ENCODE results near the gene B4GALNT3. TPM values are rescaled to one million over a fixed set of nuclear protein-coding genes. Genes with fewer than 3 reads are reported as not detected.

The B4GALNT3 gene
- total and polyA plus RNA-seq, 2 experiments from 2014 or later, result 2.8 to 15.8 TPM

DNA sequence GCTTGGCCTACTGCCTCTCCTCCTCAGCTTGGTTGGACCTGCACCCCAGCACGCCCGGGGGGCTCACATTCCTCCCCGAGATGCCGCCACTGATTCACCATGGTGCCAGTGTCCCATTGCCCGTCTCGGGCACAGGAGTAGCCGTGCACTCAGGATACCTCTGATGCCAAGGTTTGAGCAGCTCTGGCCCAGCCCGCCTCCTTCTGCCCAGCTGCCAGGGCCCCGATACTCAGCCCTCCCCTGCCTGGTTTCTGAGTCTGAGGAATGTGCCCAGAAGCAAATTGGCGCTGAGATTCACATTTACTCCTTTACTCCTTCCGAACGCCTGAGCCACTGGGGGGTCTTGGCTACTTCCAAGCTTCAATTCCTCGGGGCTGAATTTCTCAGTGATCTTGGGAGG lies 140.0 kb downstream of the B4GALNT3 start:
- Histone ChIP-seq H3K27ac (ENCODE audit: low read depth) (no peak overlapping the region), H3K79me2 (replicated peaks; ENCODE audit: insufficient read depth) (no peaks in the 10 kb centered on the region), H3F3A (replicated peaks; ENCODE audit: low read depth) (no peaks in the 10 kb centered on the region), H3K4me1 (ENCODE audit: insufficient read depth) (no peaks in the 10 kb centered on the region), H3K4me3 (no peak overlapping the region), H4K20me1 (replicated peaks; ENCODE audit: insufficient read depth) (no peaks in the 10 kb centered on the region), H3K36me3 (ENCODE audit: insufficient read depth) (no peaks in the 10 kb centered on the region), H2AFZ (peak overlapping the region; percentile 63; the same call in 1 of the 2 replicates), H3K9me2 (ENCODE audit: insufficient read depth) (no peaks in the 10 kb centered on the region), H3K27me3 (ENCODE audit: insufficient read depth) (no peaks in the 10 kb centered on the region), H3K4me2 (no peak overlapping the region)
- Mint-ChIP-seq H3K4me1 (peaks cover 4% of the 10 kb centered on the region; the same call in 2 of the 3 replicates), H3K36me3 (ENCODE audit: low read depth) (no peaks in the 10 kb centered on the region), H3K4me3 (no peak overlapping the region), H3K27ac (no peak overlapping the region), H3K27me3 (ENCODE audit: insufficient read depth, low read depth, poor library complexity) (no peaks in the 10 kb centered on the region), H3K9me3 (no peaks in the 10 kb centered on the region)
- ATAC-seq (no peak), DNase-seq (ENCODE audit: low spot score) (no peak)
- TF ChIP-seq ZNF114 (CRISPR knock-in tag; IDR thresholded peaks at IDR 0.05) (no peak), EZH2phosphoT487 (IDR thresholded peaks at IDR 0.05; ENCODE audit: unreplicated experiment) (no peak), ZNF331 (CRISPR knock-in tag; IDR thresholded peaks at IDR 0.05; ENCODE audit: low read depth) (no peak), STAT1 (IDR thresholded peaks at IDR 0.05; ENCODE audit: unreplicated experiment) (no peak), NANOG (IDR thresholded peaks at IDR 0.05; ENCODE audit: borderline replicate concordance) (no peak), ETS1 (IDR thresholded peaks at IDR 0.05) (no peak), CREB1 (CRISPR knock-in tag; IDR thresholded peaks at IDR 0.05; ENCODE audit: low read depth) (no peak), POLR2AphosphoS5 (IDR thresholded peaks at IDR 0.05; ENCODE audit: low read depth) (no peak)
- TF ChIP-seq, protein P1, sequence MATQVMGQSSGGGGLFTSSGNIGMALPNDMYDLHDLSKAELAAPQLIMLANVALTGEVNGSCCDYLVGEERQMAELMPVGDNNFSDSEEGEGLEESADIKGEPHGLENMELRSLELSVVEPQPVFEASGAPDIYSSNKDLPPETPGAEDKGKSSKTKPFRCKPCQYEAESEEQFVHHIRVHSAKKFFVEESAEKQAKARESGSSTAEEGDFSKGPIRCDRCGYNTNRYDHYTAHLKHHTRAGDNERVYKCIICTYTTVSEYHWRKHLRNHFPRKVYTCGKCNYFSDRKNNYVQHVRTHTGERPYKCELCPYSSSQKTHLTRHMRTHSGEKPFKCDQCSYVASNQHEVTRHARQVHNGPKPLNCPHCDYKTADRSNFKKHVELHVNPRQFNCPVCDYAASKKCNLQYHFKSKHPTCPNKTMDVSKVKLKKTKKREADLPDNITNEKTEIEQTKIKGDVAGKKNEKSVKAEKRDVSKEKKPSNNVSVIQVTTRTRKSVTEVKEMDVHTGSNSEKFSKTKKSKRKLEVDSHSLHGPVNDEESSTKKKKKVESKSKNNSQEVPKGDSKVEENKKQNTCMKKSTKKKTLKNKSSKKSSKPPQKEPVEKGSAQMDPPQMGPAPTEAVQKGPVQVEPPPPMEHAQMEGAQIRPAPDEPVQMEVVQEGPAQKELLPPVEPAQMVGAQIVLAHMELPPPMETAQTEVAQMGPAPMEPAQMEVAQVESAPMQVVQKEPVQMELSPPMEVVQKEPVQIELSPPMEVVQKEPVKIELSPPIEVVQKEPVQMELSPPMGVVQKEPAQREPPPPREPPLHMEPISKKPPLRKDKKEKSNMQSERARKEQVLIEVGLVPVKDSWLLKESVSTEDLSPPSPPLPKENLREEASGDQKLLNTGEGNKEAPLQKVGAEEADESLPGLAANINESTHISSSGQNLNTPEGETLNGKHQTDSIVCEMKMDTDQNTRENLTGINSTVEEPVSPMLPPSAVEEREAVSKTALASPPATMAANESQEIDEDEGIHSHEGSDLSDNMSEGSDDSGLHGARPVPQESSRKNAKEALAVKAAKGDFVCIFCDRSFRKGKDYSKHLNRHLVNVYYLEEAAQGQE (IDR thresholded peaks at IDR 0.05; ENCODE audit: unreplicated experiment), result no peak

- Histone ChIP-seq H3K9me2 (ENCODE audit: insufficient read depth) (no peaks in the 10 kb centered on the region), H3F3A (replicated peaks; ENCODE audit: low read depth) (no peaks in the 10 kb centered on the region), H3K27ac (ENCODE audit: low read depth) (no peak overlapping the region), H3K27me3 (ENCODE audit: insufficient read depth) (no peaks in the 10 kb centered on the region), H3K4me2 (no peak overlapping the region), H3K36me3 (ENCODE audit: insufficient read depth) (no peaks in the 10 kb centered on the region), H4K20me1 (replicated peaks; ENCODE audit: insufficient read depth) (no peaks in the 10 kb centered on the region), H3K4me1 (ENCODE audit: insufficient read depth) (no peaks in the 10 kb centered on the region), H3K79me2 (replicated peaks; ENCODE audit: insufficient read depth) (no peaks in the 10 kb centered on the region), H2AFZ (no peak overlapping the region), H3K4me3 (no peak overlapping the region)
- Mint-ChIP-seq H3K4me3 (no peak overlapping the region), H3K27me3 (ENCODE audit: insufficient read depth, low read depth, poor library complexity) (no peaks in the 10 kb centered on the region), H3K27ac (no peak overlapping the region), H3K4me1 (peaks cover 6% of the 10 kb centered on the region), H3K36me3 (ENCODE audit: low read depth) (no peaks in the 10 kb centered on the region), H3K9me3 (no peaks in the 10 kb centered on the region)
- DNase-seq (ENCODE audit: low spot score) (no peak), ATAC-seq (no peak)
- TF ChIP-seq EZH2 (IDR thresholded peaks at IDR 0.05; ENCODE audit: low read depth, unreplicated experiment) (no peak), ZNF114 (CRISPR knock-in tag; IDR thresholded peaks at IDR 0.05) (no peak)
- TF ChIP-seq, protein P2, sequence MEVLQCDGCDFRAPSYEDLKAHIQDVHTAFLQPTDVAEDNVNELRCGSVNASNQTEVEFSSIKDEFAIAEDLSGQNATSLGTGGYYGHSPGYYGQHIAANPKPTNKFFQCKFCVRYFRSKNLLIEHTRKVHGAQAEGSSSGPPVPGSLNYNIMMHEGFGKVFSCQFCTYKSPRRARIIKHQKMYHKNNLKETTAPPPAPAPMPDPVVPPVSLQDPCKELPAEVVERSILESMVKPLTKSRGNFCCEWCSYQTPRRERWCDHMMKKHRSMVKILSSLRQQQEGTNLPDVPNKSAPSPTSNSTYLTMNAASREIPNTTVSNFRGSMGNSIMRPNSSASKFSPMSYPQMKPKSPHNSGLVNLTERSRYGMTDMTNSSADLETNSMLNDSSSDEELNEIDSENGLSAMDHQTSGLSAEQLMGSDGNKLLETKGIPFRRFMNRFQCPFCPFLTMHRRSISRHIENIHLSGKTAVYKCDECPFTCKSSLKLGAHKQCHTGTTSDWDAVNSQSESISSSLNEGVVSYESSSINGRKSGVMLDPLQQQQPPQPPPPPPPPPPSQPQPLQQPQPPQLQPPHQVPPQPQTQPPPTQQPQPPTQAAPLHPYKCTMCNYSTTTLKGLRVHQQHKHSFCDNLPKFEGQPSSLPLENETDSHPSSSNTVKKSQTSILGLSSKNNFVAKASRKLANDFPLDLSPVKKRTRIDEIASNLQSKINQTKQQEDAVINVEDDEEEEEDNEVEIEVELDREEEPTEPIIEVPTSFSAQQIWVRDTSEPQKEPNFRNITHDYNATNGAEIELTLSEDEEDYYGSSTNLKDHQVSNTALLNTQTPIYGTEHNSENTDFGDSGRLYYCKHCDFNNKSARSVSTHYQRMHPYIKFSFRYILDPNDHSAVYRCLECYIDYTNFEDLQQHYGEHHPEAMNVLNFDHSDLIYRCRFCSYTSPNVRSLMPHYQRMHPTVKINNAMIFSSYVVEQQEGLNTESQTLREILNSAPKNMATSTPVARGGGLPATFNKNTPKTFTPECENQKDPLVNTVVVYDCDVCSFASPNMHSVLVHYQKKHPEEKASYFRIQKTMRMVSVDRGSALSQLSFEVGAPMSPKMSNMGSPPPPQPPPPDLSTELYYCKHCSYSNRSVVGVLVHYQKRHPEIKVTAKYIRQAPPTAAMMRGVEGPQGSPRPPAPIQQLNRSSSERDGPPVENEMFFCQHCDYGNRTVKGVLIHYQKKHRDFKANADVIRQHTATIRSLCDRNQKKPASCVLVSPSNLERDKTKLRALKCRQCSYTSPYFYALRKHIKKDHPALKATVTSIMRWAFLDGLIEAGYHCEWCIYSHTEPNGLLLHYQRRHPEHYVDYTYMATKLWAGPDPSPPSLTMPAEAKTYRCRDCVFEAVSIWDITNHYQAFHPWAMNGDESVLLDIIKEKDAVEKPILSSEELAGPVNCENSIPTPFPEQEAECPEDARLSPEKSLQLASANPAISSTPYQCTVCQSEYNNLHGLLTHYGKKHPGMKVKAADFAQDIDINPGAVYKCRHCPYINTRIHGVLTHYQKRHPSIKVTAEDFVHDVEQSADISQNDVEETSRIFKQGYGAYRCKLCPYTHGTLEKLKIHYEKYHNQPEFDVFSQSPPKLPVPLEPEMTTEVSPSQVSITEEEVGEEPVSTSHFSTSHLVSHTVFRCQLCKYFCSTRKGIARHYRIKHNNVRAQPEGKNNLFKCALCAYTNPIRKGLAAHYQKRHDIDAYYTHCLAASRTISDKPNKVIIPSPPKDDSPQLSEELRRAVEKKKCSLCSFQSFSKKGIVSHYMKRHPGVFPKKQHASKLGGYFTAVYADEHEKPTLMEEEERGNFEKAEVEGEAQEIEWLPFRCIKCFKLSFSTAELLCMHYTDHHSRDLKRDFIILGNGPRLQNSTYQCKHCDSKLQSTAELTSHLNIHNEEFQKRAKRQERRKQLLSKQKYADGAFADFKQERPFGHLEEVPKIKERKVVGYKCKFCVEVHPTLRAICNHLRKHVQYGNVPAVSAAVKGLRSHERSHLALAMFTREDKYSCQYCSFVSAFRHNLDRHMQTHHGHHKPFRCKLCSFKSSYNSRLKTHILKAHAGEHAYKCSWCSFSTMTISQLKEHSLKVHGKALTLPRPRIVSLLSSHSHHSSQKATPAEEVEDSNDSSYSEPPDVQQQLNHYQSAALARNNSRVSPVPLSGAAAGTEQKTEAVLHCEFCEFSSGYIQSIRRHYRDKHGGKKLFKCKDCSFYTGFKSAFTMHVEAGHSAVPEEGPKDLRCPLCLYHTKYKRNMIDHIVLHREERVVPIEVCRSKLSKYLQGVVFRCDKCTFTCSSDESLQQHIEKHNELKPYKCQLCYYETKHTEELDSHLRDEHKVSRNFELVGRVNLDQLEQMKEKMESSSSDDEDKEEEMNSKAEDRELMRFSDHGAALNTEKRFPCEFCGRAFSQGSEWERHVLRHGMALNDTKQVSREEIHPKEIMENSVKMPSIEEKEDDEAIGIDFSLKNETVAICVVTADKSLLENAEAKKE (CRISPR knock-in tag; IDR thresholded peaks at IDR 0.05), result no peak
Measured at GRCh38 chr12:601976-602699, 142.4 kb downstream of the B4GALNT3 start.
